GM21515 (cell line): ENCODE data around the gene ALOX15.
"Not testable (repeated sequence)": the region's sequence is repeated elsewhere in the genome, so short reads cannot be mapped to it uniquely, and the experiment has no call there.

Source experiments
- ATAC-seq: cut with Tn5 transposase; IDR thresholded peaks from one replicate; pipeline ENCODE4 v1.9.1; 2021; ENCODE audit not compliant: unreplicated experiment

ALOX15 gene, protein sequence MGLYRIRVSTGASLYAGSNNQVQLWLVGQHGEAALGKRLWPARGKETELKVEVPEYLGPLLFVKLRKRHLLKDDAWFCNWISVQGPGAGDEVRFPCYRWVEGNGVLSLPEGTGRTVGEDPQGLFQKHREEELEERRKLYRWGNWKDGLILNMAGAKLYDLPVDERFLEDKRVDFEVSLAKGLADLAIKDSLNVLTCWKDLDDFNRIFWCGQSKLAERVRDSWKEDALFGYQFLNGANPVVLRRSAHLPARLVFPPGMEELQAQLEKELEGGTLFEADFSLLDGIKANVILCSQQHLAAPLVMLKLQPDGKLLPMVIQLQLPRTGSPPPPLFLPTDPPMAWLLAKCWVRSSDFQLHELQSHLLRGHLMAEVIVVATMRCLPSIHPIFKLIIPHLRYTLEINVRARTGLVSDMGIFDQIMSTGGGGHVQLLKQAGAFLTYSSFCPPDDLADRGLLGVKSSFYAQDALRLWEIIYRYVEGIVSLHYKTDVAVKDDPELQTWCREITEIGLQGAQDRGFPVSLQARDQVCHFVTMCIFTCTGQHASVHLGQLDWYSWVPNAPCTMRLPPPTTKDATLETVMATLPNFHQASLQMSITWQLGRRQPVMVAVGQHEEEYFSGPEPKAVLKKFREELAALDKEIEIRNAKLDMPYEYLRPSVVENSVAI

DNA sequence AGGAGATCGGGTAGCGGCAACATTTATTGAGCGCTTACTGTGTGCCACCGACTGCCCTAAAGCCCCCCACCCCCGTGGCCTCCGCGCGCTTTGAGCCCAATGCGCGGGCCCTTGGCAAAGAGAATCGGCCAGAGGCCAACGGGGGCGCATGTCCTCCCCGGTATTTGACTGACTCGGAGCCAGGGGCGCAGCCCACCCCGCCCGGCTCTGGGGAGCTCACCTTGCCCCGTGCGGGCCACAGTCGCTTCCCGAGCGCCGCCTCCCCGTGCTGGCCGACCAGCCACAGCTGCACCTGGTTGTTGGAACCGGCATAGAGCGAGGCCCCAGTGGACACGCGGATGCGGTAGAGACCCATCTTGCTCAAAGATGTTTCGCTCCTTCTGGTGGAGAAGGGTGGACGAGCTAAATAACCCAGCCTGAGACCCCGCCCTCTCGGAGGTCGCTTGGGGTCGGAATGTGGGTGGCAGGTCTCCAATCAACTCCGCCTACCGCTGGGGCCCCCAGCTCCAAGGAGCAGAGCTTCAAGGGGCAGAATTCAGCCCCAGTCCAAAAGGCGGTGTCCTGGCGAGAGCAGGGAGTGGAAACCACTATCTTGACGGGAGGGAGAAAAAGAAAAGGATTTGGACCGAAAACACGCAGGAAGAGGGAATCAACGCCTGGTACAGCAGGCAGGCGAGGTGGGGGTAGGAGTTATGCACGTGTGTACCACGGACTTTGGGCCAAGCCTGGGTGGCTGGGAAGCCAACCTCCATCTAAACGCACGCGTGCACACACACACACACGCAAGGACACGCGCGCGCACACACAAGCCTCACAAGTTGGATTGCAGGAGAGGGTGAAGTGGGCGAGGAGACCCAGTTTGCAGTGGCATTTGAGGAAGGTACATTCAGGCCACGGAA is at the start of gene ALOX15:
Gene ALOX15 (minus strand): TSS at position 382 of the 899 bp plus-strand sequence. CDS start 27 bp downstream, at position 355.
- ATAC-seq: no peak

DNA sequence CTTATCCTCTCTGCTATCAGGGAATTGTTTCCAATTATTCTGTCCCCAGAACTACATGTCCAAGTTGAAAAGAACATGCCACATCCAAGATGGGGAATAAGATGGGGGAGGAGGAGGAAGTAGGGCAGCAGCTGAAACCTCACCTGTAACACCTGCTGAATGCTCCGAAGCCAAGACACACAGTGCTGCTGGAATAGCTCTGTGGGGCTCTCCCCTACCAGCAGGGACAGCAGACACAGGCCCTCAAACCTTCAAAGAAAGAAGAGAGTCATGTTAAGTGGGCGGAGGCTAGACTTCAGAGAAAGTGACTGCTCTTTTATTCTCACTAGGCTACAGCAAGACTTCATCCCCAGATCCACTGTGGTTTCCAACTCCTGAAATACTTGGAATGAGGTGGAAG is 49.3 kb upstream of the ALOX15 start:
- no peak for ATAC-seq

DNA sequence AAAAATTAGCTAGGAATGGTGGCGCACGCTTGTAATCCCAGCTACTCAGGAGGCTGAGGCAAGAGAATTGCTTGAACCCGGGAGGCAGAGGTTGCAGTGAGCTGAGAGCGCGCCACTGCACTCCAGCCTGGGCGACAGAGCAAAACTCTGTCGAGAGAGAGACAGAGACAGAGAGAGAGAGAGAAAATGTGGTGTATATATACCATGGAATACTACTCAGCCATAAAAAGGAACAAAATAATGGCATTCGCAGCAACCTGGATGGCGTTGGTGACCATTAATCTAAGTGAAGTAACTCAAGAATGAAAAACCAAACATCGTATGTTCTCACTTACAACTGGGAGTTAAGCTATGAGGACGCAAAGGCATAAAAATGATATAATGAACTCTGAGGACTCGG is 48.4 kb upstream of the ALOX15 start:
- ATAC-seq: not testable (repeated sequence)

- ATAC-seq: not testable (repeated sequence)
Measured at GRCh38 chr17:4683739-4684138, 42.3 kb upstream of the ALOX15 start.

GRCh38 chr17:4679658-4680057 is 38.2 kb upstream of the ALOX15 start:
- ATAC-seq: no peak

DNA sequence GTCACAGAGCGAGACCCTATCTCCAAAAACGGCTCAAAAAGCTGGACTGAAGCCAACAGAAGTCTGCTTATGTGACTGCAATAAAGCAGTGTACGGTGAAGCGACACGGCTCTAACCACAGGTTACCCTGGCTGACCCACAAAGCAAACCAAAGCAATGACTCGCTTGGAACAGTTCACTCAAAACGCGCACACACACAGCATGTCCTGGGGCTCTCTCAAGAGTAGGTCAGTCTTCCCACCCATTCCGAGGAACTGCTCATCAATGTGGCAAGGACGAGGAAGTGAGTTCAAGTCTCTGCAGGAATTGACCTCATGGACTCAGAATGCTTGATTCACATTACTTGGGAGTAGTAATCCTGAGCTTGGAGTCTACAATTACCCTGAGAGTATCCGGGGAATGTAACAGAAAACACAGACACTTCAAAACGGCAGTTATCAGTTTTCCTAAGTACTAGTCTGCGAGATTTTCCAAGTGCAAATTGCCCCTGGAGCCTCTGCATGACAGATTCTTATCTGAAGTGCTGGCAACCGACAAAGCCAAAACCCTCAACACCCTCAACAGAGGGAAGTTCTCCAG is 37.1 kb upstream of the ALOX15 start:
- no peak for ATAC-seq

DNA sequence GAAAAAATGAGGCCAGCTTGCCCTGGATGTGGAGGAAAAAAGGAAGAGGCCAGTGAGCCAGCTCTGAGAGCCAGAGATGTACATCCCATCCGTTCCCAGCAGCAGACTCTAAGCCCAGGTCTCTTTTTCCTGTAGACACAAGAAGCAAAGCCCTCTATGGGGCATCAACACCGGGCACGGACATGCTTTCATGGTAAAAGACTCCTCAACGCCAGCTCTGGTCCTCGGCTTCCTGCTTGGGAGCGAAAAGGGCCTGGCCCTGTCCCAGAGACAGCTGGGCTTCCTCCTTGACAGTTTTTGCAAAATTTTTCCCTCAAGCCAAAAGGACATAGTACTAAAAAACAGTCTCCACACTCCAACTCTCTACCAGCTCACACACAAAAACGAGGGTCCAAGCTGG is 35.3 kb upstream of the ALOX15 start:
- no peak for ATAC-seq

DNA sequence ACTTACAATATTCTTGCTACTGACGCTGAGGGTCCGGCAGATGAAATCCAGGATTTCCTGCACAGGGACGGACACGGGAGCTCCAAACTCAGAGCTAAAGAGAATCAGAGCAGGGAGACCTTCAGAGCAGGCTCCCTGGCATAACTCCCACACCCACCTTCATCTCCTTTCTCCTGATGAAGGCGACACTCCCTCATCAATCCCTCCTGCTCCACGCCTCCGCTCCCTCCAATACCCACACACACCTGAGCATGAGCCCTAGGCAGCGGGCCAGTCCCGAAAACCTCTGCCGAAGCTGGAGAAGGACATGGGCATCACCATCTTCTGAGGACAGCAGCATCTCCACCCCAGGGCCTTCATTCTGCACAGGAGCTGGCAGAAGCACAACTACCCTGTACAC is 34.3 kb upstream of the ALOX15 start:
- ATAC-seq: no peak

DNA sequence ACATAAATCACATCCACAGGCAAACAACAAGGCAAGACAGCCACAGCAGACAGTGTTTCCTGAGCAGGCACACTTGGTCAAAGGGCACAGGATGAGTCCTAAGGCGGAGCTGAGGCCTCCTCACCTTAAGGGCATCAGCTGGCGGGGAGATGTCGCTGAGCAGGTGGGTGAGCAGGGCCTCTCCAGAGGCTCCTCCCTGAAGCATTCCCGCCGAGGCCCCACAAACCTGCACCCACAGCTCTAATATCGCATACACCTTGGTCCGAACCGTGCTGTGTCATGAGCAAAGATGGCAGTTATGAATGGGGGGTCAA is 33.2 kb upstream of the ALOX15 start:
- ATAC-seq: no peak

GRCh38 chr17:4673986-4674684 is 32.7 kb upstream of the ALOX15 start:
- no peak for ATAC-seq

- no peak for ATAC-seq
Measured at GRCh38 chr17:4673169-4673568, 31.7 kb upstream of the ALOX15 start.

GRCh38 chr17:4672751-4673150 is 31.3 kb upstream of the ALOX15 start:
- no peak for ATAC-seq

DNA sequence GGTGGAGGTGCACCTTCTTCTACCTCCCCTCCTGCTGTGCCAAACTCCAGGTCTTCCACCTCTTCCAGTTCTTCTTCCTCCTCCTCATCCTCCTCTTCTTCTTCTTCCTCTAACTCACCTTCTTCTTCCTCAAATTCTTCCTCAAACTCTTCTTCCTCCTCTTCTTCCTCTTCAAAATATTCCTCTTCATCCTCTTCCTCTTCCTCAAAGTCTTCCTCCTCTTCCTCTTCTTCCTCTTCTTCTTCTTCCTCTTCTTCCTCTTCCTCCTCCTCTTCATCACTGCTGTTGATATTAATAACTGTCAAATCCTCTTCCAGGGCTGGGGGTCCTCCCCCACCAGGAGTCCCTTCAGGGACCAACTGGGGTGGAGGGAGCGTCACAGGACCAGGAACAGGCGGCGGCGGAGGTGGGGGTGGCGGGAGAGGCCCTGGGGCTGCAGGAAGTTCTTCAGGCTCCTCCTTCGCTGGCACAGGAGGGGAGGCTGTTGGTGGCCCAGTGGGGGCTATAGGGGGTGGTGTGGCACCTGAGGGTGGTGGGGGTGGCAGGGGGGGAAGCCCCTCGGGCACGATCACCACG is 30.7 kb upstream of the ALOX15 start:
- ATAC-seq: no peak

- ATAC-seq: no peak
Measured at GRCh38 chr17:4667166-4667565, 25.7 kb upstream of the ALOX15 start.

DNA sequence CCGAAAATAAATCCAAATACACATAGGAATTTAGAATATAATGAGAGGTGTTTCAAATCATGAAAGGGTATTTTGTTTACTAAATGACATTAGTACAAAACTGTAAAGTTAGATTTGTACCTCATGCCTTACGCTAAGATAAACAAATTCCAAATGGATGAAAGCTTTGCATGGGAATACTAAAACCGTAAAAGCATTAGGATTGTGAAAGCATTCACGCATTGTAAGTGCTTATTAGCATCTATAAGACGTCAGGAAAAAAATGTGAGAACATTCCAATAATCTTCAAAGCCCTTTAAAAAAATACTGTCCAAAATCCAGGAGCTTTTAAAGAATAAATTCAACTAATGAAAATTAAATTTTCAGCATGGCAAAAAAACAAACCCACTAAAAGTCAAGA is 24.8 kb upstream of the ALOX15 start:
- no peak for ATAC-seq

DNA sequence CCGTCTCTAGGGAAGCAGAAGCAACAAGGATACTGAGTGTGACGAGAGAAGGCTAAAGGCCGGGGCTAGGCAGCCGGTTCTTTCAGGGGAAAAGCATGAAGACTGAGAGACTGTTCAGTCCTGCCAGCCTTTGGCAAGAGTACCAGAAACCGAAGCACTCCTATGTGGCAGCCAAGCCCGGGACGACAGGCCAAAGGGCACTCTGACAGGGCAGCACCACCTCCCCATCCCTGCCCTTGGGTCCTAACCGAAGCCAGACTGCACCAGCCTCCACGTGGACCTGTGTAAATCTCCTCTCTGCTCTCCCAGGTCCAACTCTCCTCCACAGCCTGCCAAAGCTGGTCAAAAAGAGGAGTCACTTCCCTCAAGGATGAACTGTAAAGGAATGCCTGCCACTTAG is 23.5 kb upstream of the ALOX15 start:
- no peak for ATAC-seq

GRCh38 chr17:4664230-4664629 is 22.8 kb upstream of the ALOX15 start:
- ATAC-seq: no peak

GRCh38 chr17:4663711-4664110 is 22.2 kb upstream of the ALOX15 start:
- no peak for ATAC-seq

- ATAC-seq: no peak
Measured at GRCh38 chr17:4658478-4659305, 17.2 kb upstream of the ALOX15 start.
